Breast epithelium (tissue), 4 donors: ENCODE data around the gene SLC6A11. TPM values are rescaled to one million over a fixed set of nuclear protein-coding genes. Genes with fewer than 3 reads are reported as not detected.

ENCODE experiments used
- DNase-seq, 2 donors: peaks; one replicate each; pipeline ENCODE4 v3.0.0-alpha.2; 2019; ENCODE audit warnings: low spot score in 2 of 2
- H3K27ac ChIP-seq, 2 donors: fragments of 200-600 bp; sonication (generic) in 1 of 2; one replicate each; pipeline ENCODE4 v1.5.1; 2016 to 2019; ENCODE audit warnings: mild to moderate bottlenecking in 1 of 2
- H3K27me3 ChIP-seq, 2 donors: fragments of 200-600 bp; sonication (generic) in 1 of 2; one replicate each; pipeline versions ENCODE4 v1.5.1 to v1.6.0; 2017 to 2019; ENCODE audit warnings: control low read depth in 1 of 2, mild to moderate bottlenecking in 1 of 2
- H3K36me3 ChIP-seq: fragments of 200-600 bp; one replicate; pipeline ENCODE4 v1.5.1; 2019
- H3K4me1 ChIP-seq, 2 donors: fragments of 200-600 bp; sonication (generic); one replicate each; pipeline ENCODE4 v1.5.1; 2016 to 2019; ENCODE audit warnings: control low read depth in 1 of 2
- H3K4me3 ChIP-seq, 3 donors: fragments of 200-600 bp; sonication (generic); 1 replicate in 2 of 3; 2 replicates in 1 of 3; pipeline ENCODE4 v1.5.1; 2016 to 2019; ENCODE audit warnings: mild to moderate bottlenecking in 3 of 3, moderate library complexity in 2 of 3
- H3K9me3 ChIP-seq, 2 donors: fragments of 200-600 bp; sonication (generic) in 1 of 2; one replicate each; pipeline ENCODE4 v1.5.1; 2016 to 2019; ENCODE audit warnings: control low read depth in 1 of 2
- POLR2A ChIP-seq: fragments of 450-650 bp; IDR thresholded peaks from one replicate; pipeline ENCODE4 v1.6.1; 2016; ENCODE audit warnings: antibody characterized with exemption, mild to moderate bottlenecking, moderate library complexity
- POLR2AphosphoS5 ChIP-seq, 3 donors: sonication (generic); formaldehyde crosslinking; IDR thresholded peaks; one replicate each; pipeline ENCODE4 v1.6.1; 2017; ENCODE audit warnings: antibody characterized with exemption in 3 of 3
- intact Hi-C: fragments of 100-400 bp; cut with DNase I; formaldehyde crosslinking; loops from one replicate; pipeline ENCODE4 v1.15.1; 2023; ENCODE audit warnings: low total_unique reads
- total RNA-seq, 3 donors: library from RNA; depleted of rRNA; stranded (reverse); fragments of >200 nt; gene quantifications; one replicate each; pipeline ENCODE4 v1.1.0, GENCODE V29; 2016
- TF ChIP-seq, protein P1 (sequence below), 3 donors: fragments of 450-650 bp; IDR thresholded peaks; one replicate each; pipeline ENCODE4 v1.5.1; 2016 to 2017; ENCODE audit warnings: antibody characterized with exemption in 3 of 3, mild to moderate bottlenecking in 3 of 3, moderate library complexity in 3 of 3

Gene SLC6A11
- total RNA-seq, 3 donors from 2014 or later: under 0.01 to 0.15 TPM; not detected in 1

DNA sequence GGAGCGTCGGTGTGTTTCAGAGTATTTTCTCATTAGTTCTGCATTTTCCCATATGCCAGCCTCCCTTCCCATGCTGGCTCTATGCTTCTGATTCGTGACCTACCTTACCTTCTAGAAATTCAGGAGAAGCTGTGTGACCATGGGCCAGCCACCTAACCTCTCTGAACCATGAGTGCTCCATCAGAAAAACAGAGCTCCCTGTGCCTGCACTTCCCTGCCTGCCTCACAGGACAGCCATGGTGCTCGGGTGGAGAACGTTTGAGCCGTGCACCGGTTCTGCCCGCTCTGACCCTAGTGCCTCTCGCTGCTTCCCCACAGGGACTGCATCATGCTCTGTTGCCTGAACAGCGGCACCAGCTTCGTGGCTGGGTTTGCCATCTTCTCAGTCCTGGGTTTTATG is 102.0 kb downstream of the SLC6A11 start:
- H3K36me3 ChIP-seq: no peaks in the 10 kb centered on the region
- intact Hi-C loops: no loop called here
- no peak for TF ChIP-seq POLR2AphosphoS5 (IDR thresholded peaks at IDR 0.05)

DNA sequence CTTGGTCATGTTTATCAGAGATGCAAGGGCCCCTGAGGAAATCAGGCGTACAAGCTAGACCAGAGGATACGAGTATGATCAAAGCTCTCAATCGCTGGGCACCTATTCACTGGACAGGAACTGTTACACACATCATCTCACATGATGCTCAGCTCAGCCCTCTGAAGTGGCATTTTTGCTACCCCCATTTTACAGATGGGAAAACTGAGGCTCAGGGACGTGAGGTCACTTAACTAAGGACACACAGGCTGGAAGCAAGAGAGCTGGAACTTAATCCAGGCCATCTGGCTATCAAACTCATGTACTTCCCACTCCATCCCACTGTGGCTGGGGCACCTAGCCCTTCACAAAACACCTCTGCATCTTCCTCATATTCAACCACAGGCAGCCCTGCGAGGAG is 103.6 kb downstream of the SLC6A11 start:
- intact Hi-C loops: no loop called here
- Histone ChIP-seq H3K36me3 (no peaks in the 10 kb centered on the region), H3K27me3 (no peaks in the 10 kb centered on the region), H3K4me3 (no peak overlapping the region), H3K4me1 (no peaks in the 10 kb centered on the region), H3K27ac (no peak overlapping the region), H3K9me3 (peaks cover 0 to 13% of the 10 kb centered on the region in 2 donors)
- DNase-seq: no peak
- no peak for TF ChIP-seq POLR2AphosphoS5 (IDR thresholded peaks at IDR 0.05)
- no peak for TF ChIP-seq POLR2A
- TF ChIP-seq, protein P1, sequence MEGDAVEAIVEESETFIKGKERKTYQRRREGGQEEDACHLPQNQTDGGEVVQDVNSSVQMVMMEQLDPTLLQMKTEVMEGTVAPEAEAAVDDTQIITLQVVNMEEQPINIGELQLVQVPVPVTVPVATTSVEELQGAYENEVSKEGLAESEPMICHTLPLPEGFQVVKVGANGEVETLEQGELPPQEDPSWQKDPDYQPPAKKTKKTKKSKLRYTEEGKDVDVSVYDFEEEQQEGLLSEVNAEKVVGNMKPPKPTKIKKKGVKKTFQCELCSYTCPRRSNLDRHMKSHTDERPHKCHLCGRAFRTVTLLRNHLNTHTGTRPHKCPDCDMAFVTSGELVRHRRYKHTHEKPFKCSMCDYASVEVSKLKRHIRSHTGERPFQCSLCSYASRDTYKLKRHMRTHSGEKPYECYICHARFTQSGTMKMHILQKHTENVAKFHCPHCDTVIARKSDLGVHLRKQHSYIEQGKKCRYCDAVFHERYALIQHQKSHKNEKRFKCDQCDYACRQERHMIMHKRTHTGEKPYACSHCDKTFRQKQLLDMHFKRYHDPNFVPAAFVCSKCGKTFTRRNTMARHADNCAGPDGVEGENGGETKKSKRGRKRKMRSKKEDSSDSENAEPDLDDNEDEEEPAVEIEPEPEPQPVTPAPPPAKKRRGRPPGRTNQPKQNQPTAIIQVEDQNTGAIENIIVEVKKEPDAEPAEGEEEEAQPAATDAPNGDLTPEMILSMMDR (IDR thresholded peaks at IDR 0.05): no peak

More for the DNA sequence above, 102.0 kb downstream of the SLC6A11 start:
- H3K27me3 ChIP-seq: no peaks in the 10 kb centered on the region
- H3K4me1 ChIP-seq: no peaks in the 10 kb centered on the region
- H3K4me3 ChIP-seq: no peak overlapping the region
- H3K9me3 ChIP-seq: peaks cover 0 to 13% of the 10 kb centered on the region in 2 donors
- no peak overlapping the region for H3K27ac ChIP-seq
- DNase-seq: no peak

DNA sequence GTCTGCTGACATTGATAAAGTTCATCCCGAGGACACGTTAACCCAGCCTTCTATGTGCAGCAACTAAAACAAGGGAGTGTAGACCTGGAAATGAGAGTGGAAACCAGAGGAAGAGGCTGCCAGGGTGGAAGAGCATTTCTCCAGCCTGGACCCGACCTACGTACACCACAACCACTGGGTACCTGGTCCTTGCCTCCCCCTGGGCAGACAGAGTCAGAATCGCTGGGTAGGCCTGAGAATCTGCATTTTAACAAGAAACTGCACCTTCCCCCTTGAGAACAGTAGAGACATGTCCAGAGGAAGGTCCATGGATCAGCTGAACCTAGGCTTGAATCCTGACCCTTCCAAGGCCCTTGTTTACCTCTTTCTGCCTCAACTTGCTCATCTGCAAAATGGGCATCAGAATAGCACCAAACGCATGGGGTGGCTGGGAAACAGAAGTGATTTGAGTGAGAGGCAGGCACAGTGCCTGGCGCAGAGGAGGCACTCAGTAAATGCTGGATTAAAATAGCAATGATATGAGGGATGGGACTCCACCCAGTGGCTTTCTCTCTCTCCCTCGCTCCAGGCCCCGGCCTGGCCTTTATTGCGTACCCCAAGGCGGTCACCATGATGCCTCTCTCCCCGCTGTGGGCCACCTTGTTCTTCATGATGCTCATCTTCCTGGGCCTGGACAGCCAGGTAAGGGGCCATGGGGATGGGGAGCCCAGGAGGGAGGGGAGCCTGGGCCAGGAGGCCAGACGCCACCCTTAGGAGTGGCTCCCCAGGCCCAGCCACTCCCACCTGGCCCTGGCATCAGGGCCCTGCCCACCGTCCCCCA is 109.6 kb downstream of the SLC6A11 start:
- Histone ChIP-seq H3K4me1 (no peaks in the 10 kb centered on the region), H3K9me3 (peaks cover 0 to 13% of the 10 kb centered on the region in 2 donors), H3K27me3 (no peaks in the 10 kb centered on the region), H3K4me3 (no peak overlapping the region), H3K36me3 (no peaks in the 10 kb centered on the region), H3K27ac (no peak overlapping the region)
- no peak for TF ChIP-seq POLR2A
- no peak for TF ChIP-seq POLR2AphosphoS5 (IDR thresholded peaks at IDR 0.05)
- TF ChIP-seq, protein P1 (IDR thresholded peaks at IDR 0.05): no peak
- peak in 1 of 2 donors; percentile 30 for DNase-seq
- intact Hi-C loops: no loop called here

DNA sequence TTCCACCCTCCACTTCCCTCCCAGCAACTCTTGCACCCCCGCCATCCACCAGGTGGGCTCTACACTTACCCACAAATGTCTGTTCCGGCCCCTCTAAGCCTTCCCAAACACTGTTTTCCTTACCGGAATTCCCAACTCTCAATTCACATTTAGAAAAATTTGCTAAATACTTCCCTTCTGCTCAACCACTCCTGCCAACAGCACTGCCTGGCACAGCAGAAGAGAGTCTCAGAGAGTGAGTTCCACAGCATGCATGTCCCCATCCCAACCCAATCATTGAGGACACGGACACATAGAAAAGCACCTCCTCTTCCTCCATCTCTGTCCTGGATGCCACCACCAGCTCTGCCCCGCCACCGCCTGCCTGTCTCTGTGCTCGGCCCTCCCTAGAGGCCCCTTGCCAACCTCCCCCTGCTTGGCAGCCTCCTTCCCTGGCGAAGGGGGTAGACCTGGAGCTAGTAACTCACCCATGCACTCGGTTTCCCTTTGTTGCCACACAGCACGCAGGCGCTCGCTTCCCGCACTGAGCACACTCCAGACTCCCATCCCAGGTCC is 110.3 kb downstream of the SLC6A11 start:
- peak in 1 of 2 donors; percentile 24 for DNase-seq
- H3K27ac ChIP-seq: no peak overlapping the region
- TF ChIP-seq, protein P1 (IDR thresholded peaks at IDR 0.05): no peak
- TF ChIP-seq POLR2A: no peak
- no peak for TF ChIP-seq POLR2AphosphoS5 (IDR thresholded peaks at IDR 0.05)

DNA sequence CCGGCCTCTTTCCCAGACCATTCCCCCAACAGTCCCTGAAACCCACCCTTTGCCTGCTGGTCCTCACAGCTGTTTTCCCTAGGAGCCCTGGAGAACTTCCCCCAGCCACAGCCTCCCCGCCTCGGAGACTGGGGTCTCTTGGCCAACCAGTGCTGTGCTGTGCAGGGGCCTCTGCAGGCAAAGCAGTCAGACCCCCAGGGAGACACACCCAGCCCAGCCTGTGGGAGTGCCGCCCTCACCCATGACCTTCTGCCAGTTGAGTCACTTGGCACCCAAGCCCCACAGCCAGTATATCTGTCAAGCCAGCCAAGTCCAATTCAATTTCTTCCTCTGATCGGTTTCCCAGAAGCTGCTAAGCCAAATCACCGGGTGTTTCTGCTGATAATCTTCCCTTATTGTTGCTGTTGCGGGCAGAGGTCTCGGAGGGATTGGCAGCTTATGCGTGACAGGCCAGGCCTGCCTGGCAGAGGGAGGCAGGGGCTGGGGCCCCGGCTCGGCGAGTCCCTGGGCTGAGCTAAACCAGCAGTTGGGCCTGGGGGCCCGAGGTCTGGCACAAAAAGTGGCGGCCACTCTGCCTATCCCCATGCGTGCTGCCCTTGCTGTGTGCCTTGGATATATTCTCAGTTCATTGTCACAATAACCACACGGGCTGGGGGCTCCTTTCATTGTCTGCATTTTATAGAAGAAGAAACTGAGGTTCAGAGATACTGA is 110.9 kb downstream of the SLC6A11 start:
- DNase-seq: peak in 1 of 2 donors; percentile 33
- Histone ChIP-seq H3K27me3 (no peaks in the 10 kb centered on the region), H3K9me3 (peaks cover 0 to 10% of the 10 kb centered on the region in 2 donors), H3K4me1 (no peaks in the 10 kb centered on the region), H3K36me3 (no peaks in the 10 kb centered on the region), H3K4me3 (no peak overlapping the region), H3K27ac (no peak overlapping the region)
- no peak for TF ChIP-seq POLR2A
- TF ChIP-seq POLR2AphosphoS5 (IDR thresholded peaks at IDR 0.05): no peak
- intact Hi-C loops: no loop called here

More for the DNA sequence above, 110.3 kb downstream of the SLC6A11 start:
- Histone ChIP-seq H3K36me3 (no peaks in the 10 kb centered on the region), H3K4me1 (no peaks in the 10 kb centered on the region), H3K27me3 (no peaks in the 10 kb centered on the region), H3K4me3 (no peak overlapping the region), H3K9me3 (peaks cover 0 to 13% of the 10 kb centered on the region in 2 donors)
- intact Hi-C loops: no loop called here
